Measurements from ENCODE around the gene LETM1.

The LETM1 gene

GRCh38 chr4:1804638-1805492 lies 51.1 kb downstream of the LETM1 start:
- no peak for DNase-seq

DNA sequence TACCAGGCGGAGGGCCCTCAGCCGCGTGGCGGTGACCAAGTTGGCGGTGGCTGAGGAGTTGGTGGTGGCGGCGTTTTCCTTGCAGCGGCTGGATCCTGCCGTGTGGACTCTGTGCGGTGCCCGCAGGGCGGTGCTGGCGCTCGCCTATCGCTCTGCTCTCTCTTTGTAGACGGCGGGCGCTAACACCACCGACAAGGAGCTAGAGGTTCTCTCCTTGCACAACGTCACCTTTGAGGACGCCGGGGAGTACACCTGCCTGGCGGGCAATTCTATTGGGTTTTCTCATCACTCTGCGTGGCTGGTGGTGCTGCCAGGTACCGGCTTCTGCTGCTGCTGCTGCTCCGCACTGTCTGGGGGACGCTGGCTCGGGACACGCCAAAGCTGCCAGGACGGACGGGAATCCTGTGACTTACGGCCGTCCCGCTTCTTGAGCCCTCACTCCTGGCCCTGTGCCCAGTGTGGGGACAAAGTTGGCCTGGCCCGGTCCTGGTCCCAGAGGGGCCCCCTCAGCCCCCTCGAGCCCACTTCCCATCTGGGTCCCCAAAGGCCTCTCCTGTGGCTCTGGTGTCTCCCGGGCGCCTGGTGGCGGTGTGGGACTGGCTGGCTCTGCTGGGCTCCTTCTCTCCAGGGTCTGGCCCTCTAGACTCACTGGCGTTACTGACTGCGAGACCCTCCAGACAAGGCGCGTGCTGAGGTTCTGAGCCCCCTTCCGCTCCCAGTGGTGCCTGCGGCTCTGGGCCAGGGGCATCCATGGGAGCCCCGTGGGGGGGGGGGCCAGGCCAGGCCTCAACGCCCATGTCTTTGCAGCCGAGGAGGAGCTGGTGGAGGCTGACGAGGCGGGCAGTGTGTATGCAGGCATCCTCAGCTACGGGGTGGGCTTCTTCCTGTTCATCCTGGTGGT lies 52.2 kb downstream of the LETM1 start:
- no peak for DNase-seq

GRCh38 chr4:1802720-1803522 lies 53.0 kb downstream of the LETM1 start:
- DNase-seq = no peak

GRCh38 chr4:1802151-1802715 lies 53.7 kb downstream of the LETM1 start:
- no peak for DNase-seq

GRCh38 chr4:1801286-1801958 lies 54.5 kb downstream of the LETM1 start:
- no peak for DNase-seq

DNA sequence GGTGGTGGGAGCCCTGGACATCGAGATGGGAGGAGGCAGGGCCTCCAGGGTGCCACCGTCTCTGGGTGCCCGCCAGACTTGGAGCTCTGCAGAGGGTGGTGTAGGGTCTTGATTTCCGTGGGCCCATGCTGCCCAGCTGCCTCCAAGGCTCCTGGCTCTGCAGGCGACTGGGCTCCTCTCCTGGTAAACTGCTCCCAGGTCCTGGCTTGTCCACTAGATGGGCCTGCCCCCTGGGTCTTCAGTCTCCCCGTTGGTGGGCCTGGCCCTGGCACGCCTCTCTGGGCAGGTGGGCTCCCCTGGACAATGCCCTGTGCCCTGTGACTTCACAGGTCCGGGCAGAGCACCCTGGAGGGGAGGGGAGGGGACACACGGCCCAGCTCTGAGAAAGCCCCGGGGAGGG lies 55.2 kb downstream of the LETM1 start:
- DNase-seq = no peak

DNA sequence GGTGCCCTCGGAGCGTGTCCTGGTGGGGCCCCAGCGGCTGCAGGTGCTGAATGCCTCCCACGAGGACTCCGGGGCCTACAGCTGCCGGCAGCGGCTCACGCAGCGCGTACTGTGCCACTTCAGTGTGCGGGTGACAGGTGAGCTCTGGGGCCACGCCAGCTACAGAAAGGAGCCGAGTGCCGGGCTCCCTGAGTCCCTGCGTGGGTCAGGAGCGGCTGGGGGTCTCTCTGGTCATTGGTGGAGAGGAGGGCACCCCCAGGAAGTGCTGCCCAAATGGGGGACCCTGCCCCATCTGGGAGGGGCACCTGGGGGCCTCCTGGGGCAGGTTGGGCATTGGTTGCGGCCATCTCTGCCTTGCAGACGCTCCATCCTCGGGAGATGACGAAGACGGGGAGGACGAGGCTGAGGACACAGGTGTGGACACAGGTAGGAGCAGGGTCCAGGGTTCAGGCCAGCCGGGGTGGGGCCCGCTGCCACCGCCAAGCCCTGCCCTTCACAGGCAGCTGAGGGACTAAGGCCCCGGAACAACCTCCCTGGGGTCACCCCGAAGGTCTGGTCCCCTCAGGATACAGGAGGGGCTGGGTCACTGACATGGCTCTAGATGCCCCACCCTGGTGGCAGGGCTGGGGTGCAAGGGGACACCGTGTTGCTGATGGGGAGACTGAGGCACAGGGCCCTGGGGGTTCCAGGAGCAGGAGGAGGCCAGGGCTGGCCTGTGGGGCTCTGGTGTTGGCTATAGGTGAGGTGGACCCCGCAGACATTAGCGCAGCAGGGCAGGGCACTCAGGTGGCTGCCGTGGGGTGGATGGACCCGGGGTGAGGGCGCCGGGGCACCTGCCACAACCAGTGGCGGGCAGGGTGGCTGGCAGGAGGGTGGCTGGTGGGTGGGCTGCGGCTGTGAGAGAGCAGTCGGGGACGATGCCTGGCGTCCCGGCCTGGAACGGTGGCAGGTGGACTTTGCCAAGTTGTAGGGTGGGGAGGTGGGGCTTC lies 56.3 kb downstream of the LETM1 start:
- DNase-seq = no peak

DNA sequence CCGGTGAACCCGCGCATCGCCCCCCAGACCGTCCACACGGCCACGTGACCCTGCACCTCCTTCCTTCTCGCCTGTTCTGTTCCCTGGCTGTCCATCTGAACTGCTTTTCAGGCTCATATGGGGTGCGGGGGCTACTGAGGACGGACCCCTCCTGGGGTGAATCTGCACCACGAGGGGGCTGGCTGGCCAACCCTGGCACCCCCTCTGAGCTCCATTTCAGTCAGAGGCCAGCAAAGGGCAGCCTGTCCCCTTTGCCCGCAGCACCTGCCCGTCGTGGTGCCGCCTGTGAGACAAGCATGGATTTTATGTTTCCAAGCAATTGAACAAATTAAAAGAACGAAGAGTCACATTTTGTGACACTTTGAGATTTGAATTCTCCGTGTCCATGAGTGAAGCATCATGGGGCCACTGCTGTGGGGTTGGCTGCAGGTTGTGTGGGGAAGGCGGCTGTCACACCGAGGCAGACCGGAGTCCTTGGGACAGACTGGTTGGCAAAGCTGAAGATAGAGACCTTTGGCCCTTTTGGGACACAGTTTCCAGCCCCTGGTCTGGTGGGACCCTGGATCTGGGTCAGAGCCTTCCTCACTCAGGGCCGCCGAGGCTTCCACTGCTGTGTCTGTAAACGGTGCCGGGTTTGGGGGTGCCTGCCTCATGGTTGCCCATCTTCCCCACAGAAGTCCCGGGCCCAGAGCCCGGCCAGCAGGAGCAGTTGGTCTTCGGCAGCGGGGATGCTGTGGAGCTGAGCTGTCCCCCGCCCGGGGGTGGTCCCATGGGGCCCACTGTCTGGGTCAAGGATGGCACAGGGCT lies 57.2 kb downstream of the LETM1 start:
- no peak for DNase-seq

DNA sequence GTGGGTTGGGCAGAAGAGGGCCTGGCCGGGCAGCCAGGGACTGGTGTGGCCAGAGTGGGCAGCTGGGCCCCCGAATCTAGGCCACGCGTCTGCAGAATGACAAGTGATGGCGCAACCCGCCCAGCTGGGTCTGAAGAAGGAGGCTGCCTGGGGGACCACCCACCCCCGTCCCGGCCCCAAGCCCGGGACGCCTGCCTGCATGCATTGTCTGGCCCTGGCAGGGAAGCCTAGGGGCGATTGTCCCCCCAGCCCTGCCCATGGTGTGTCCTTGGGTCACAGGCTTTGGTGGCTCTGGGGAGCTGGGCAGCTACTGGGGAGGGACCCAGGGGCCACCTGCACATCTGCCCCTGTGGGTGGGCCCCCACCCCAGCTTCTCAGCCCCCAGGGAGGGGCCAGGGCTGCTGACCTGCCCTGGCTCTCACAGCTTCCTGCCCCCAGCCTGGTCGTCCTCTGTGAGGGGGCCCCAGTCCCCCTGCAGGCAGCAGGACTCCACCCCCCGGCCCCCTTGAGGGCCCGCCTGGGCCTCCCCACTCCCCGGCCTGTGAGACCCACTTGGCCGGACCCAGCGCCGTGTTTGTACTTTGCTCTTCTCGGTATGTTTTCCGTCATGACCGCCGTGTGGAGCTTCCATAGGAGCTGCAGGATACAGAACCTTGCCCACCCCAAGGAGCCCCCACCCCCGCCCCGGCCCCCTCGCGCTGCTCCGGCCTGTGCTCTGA lies 57.9 kb downstream of the LETM1 start:
- no peak for DNase-seq

- DNase-seq = no peak
These were observed 58.6 kb downstream of the LETM1 start for GRCh38 chr4:1797298-1797860.

DNA sequence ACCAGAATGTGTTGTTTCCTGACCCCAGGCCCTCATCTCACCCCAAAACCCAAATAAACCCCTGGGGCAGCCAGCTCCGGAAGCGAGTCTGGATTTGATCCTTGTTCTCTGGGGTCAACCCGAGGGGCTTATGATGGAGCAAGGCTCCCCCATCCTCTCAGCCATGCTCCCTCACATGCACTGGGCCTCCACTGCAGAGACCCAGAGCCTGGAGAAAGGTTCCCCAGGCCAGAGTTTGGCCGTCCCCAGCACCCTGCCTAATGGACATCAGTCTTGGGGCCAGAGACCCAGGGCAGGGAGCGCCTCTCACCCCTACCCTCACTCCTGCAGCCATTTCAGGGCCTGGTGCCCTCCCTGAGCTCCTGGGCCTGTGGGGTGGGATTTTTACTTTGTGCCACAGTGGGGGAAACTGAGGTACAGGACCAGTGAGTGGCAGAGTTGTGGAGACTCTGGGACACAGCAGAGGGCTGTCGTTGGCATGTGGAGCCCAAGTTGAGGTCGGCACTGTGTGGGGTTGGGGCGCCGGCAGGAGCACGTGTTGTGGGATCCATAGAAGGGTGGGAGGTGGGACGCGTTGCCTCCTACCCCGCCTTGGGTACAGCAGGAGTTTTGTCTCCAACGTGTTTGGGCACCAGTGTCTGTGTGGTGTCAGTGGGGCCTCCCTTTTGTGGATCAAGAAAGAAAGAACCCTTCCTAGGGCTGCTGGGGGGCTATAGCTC lies 59.3 kb downstream of the LETM1 start:
- DNase-seq = no peak

DNA sequence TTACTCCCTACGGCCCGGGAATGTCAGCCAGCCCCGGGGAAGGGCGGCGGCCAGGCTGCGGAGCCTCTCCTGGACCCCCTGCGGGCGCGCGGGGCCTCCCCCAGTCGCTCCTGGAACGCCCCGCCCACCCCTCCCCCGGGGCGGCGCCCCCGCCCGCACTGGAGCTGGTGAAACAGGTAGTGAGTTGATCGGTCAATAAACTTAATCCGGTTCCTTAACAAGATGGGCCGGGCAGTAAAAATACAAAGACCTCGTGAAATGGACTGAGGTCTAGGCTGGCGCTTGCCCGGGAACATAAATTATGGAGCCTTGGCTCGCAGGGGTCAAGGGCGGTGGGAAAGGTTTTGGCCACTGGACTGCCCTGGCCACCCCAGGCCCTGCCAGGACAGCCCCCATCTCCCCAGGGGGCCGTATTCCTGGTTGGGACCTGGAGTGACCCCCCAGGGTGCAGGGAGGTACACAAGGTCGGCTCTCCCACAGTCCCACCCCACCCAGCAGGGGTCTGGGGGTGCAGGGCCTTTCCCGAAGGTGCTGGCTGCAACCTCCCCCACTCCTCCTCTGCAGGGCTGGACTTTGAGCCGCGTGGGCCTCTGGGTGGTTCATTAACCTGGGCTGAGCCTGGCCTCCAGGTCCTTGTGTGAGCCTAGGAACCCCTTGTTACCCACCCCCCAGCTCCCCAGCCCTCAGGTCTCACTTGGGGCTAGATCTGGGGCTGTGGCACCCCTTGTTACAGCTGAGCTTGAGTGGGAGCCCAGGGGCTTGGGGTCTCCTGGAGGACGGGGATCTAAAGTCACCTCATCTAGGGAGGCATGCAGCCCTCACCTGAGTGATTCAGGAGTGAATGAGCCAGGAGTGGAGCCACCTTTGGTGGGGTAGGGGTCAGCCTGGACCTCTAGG lies 60.4 kb downstream of the LETM1 start:
- DNase-seq = no peak

DNA sequence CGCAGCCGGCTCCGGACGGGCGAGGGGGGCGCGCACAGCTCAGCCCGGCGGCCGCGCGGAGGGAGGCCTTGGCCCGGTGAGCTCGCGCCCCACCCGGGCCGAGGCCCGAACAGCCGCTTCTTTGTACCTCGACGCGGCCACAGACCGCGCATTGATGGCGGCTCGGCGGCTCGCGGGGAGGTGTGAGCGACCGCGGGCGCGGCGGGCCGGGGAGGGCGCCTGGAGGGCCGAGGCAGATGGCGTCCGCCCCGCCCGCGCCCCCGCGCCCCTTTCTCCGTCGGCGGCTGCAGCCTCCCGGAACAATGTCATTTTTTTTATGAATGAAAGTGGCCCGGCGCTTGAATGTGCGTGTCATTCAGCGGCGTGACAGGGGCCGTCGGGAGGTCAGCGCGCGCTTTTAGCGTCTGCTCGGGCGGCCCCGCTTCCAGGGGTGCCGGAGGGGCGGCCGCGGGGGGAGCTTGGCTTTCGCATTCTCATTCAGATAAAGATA lies 61.1 kb downstream of the LETM1 start:
- DNase-seq = no peak

DNA sequence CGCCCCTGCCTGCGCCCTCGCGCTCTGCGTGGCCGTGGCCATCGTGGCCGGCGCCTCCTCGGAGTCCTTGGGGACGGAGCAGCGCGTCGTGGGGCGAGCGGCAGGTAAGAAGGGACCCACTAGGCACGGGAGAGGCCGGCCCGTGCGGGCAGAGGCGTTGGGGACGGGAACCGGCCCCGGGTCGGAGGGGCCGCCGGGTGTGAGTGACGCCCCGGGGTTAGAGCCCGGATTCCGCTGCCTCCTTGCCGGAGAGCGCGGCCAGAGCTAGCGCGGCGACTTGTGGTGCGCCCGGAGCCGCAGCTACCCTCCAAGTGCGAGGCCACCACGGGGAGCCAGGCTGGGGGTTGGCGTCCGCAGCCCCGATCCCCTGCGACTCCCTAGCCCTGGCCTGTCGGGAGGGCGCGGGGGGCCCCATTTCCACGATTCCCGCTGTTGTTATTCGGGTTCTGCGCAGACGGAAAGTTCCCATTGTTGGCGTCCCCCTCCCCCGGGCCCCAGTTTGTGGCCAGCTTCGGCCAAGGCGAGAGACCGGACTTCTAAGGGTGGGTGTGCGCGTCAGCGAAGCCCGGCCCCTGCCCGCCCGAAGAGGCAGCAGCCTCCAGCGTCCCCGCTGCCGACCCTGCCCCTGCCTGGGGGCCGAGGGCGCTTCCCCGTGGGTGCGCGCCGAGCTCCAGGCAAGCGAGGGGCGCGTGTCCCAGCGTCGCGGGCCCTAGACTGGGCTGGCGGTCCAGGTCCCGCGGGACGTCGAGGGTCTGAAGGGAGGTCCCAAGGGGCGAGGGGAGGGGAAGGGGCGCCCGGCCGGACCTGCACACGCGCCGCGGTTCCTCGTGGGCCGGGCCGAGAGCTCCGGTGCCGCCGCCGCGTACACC lies 61.8 kb downstream of the LETM1 start:
- DNase-seq = no peak

GRCh38 chr4:1793496-1793840 lies 62.5 kb downstream of the LETM1 start:
- DNase-seq = peak; percentile 72

Measured in activated CD8-positive, alpha-beta memory T cell treated with anti-CD3 and anti-CD28 coated beads, Interleukin-2, amount 50 U/mL, for 48 hours (primary cell).